GM18499 (cell line): ENCODE data around the gene PUM1.
"Not testable (repeated sequence)": the region's sequence is repeated elsewhere in the genome, so short reads cannot be mapped to it uniquely, and the experiment has no call there.

Experiments used
- ATAC-seq: cut with Tn5 transposase; IDR thresholded peaks from one replicate; pipeline ENCODE4 v1.9.1; 2021; ENCODE audit warnings: moderate number of reproducible peaks; ENCODE audit not compliant: insufficient read depth, unreplicated experiment

PUM1 gene

GRCh38 chr1:30969903-30970302 lies 95.6 kb downstream of the PUM1 start:
- ATAC-seq, result no peak

DNA sequence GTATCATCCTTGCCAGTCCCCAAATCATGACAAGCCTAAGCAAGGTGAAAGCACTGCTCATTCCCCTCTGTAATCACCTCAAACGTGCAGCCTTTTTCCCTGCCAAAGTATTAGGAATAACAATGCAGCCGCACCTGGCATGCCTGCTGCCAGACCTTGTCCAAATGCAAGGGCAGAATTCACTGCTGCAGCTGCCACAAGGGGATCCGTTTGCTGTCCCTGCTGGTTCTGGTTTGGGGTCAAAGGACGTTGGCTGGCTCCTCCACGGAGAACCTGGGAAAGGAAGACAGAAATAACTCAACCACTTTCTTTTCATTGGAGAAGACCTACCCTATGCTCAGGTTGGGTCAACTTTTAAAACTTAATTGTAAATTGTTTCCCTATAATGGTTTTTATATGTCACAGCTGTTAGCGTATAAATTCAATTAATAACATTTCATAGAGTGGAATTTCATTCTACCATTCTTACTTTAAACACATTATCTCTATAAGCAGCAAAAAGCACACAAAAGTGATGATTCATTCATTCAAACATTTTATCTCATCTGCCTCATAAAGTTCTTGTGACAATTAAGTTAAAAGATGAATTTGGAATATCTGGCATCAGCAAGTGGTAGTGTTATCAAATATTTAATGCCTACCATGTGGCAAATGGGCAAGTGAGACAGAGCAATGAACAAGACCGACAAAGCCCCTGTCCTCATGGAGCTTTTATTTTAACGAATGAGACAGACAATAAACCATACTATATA lies 97.1 kb downstream of the PUM1 start:
- no peak for ATAC-seq

DNA sequence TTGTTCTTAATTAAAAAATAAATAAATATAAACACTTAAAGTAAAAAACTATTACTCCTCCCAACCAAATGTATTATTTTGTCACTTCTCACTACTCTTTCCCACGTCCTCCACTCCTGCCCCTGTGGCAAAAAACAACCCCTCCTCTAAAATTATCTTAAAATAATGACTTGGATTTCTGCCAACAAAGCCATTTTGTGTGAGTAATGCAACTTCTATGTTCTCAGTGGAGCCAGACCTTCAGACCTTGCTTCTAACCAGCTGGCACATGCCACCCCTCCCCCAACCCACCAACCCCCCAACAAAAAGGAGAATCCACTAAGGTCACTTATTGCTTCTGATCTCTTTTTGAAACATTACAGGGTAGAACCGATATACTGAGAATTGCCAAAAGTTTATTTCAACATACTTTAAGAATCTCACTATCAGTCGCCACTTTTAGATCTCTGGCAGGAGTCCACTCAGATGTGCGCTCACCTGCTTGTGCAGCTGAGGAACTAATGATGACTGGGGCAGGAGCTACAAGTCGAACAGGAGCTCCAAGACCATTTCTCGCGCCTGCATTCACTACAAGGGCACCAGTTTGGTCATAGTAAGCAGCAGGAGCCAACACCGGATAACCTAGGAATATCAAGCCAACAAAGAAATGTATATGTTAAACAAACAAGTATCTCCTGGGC lies 98.7 kb downstream of the PUM1 start:
- ATAC-seq, result no peak

GRCh38 chr1:30965924-30966599 lies 99.5 kb downstream of the PUM1 start:
- no peak for ATAC-seq

DNA sequence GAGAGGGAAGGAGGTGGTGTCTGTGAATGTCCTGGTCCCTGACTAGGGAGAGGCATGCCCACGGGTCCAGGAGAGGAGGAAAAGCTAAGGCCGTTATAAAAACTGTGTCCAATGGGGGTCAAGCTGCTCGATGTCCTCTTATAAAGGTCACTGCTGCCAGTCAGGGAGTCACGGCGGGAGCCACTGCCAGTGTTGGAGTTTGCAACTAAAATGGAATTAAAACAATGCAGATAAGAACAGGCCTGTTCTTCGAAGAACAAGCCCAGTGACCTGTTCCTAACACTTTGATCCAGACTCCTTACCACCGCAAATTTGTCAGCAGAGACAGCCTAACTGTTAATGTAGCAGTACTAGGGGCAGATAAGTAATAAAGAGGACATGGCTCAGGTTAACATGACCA lies 100.8 kb downstream of the PUM1 start:
- ATAC-seq, result no peak

GRCh38 chr1:30962609-30963508 lies 102.7 kb downstream of the PUM1 start:
- ATAC-seq, result no peak

- no peak for ATAC-seq
These were observed 107.8 kb downstream of the PUM1 start for GRCh38 chr1:30957560-30958222.

- ATAC-seq, result no peak
These were observed 110.0 kb downstream of the PUM1 start for GRCh38 chr1:30955448-30956015.

- no peak for ATAC-seq
These were observed 111.8 kb downstream of the PUM1 start for GRCh38 chr1:30953685-30954084.

GRCh38 chr1:30952098-30952497 lies 113.4 kb downstream of the PUM1 start:
- no peak for ATAC-seq

DNA sequence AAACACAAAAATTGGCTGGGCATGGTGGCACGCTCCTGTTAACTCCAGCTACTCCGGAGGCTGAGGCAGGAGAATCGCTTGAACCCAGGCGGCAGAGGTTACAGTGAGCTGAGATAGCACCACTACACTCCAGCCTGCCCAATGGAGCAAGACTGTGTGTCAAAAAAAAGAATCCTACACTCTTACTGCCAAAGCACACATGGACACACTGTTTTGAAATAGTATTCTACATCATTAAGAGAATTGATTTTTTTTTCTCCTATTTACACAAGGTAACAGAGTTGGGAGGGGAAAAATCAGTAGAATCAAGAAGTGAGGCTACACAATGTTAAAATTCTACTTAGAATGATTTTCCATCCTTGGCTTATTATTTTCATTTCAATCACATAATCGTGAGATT lies 114.8 kb downstream of the PUM1 start:
- ATAC-seq, result no peak

DNA sequence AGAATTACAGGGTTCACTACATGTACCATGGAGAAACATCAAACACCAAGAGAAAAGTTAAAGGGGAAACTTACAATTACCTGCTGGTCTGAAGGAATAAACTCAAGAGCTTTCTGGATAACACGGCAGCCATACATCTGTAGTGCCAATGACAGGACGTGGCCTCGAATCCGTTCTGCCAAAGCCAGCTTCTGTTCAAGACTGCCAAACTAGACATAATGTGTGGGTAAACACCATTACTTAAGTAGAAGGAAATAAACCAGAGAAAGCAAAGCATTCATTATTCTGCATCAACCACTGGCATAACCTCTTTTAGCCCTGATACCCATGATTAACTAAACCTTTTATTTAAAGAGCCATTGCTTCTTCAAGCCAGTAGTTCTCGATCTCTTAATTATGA lies 115.5 kb downstream of the PUM1 start:
- no peak for ATAC-seq

DNA sequence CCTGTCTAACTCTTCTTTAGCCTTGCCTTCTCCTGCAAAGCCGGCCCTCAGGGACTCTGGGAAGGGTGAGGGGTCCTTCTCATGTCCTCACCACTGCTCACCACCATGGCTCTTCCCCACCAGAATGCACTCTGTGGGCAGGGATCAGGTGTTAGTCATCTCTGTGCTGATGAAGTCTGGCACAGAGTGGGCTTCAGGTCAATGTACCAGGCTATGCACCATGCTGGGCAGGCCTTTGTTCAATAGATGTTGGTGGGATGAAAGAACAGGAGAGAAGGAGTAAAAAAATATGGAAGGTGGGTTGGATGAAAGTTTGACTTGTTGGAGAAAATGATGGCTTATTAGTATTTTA lies 116.1 kb downstream of the PUM1 start:
- ATAC-seq, result not testable (repeated sequence)

DNA sequence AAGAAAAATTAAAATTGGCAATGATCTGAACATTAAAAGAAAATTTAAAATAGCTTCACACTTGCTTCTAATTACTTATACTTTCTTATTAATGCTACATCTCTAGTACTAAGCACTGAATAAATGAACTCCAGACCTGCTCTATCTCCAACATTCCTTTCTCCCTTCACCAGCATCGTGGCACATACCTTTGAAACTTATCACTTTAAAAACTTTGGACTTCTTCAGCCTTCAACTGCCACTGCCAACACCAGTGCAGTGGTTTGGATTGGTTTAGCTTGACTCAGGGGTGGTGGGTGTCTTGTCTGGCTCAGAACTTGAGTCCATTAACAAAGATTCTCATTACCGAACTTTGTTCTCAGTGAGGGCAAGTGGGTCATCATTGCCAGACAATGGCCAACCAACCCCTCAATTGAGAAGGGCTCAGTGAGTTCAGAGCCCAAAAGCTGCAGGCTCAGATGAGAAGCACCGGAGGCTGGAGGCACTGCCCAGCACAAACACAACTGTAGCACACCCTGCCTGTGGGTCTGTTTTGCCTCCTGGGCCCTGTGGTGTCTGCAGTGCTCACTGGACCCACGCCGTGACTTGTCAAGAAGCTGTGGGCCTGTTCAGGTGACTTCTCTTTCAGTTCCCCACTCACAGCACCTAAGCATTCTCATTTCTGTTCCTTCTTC lies 116.6 kb downstream of the PUM1 start:
- ATAC-seq, result not testable (repeated sequence)

DNA sequence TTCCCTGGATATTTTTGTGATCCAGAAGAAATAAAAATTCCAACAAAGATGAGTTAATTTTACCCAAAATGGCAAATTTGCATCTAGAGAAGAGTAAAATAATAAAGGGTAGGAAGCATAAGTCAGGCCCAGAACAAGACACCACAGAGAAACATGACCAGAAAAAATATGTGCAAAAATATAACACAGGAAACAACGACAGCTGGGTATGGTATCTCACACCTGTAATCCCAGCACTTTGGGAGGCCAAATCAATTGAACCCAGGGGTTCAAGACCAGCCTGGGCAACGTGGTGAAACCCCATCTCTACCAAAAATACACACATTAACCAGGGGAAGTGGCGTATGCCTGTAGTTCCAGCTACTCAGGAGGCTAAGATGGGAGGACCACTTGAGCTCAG lies 117.2 kb downstream of the PUM1 start:
- ATAC-seq, result no peak

DNA sequence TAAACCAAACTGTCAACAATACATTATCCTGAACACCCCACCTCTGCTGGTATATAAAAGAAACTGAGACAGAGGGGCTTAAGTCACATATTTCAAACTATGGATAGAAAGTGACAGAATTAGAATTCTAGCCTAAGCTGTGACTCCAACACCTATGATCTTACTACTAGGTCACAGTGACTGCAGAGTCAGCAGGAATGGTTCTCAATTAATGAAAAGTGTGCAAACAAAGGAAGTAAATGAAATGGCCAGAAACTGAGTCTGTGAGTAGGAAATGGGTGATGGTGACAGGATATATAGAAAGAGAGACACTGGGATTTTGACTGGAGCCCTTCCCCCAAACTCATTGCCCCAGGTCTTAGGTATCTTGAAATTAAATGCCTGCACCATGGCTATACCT lies 118.3 kb downstream of the PUM1 start:
- ATAC-seq, result no peak

GRCh38 chr1:30942326-30942963 lies 123.1 kb downstream of the PUM1 start:
- no peak for ATAC-seq

DNA sequence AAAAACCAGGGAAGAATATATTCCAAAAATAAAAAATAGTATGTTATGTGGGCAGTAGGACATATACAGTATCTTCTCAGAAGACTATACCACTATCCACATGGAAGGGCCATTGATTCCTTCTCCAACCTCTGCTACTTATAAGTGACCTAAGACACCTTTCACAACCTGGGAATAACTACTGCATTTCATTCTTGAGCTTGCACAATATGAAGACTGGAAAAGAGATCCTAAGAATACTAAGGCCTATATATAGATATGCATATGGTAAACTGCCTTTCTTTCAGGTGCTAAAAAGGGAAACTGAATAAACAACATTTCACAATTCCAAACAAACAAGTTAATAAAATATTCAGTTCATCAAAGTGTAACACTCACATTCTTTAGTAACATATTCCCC lies 125.0 kb downstream of the PUM1 start:
- ATAC-seq, result no peak
